Measurements from ENCODE around the gene CDC27. TPM values are rescaled to one million over a fixed set of nuclear protein-coding genes. Genes with fewer than 3 reads are reported as not detected.

CDC27 gene
- total RNA-seq, 1 experiment from 2014 or later, result 83.3 TPM

- Mint-ChIP-seq H3K36me3 (peaks cover 13% of the 10 kb centered on the region), H3K27ac (no peak overlapping the region), H3K9me3 (peaks cover 19% of the 10 kb centered on the region), H3K4me3 (no peak overlapping the region), H3K4me1 (peaks cover 14% of the 10 kb centered on the region), H3K27me3 (ENCODE audit: low read depth) (peaks cover 65% of the 10 kb centered on the region)
- ATAC-seq (no peak), DNase-seq (ENCODE audit: low spot score) (no peak)
- POLR2A ChIA-PET, result no interaction called here
- CTCF ChIA-PET, result no interaction called here
- TF ChIP-seq NR3C1 (CRISPR knock-in tag; conservative IDR thresholded peaks at IDR 0.05; ENCODE audit: low read depth) (no peak), EMX1 (CRISPR knock-in tag; IDR thresholded peaks at IDR 0.05) (no peak), ZNF121 (CRISPR knock-in tag; IDR thresholded peaks at IDR 0.05) (no peak), CREB1 (CRISPR knock-in tag; IDR thresholded peaks at IDR 0.05) (no peak), IRF1 (CRISPR knock-in tag; IDR thresholded peaks at IDR 0.05) (no peak)
- TF ChIP-seq, protein P1, sequence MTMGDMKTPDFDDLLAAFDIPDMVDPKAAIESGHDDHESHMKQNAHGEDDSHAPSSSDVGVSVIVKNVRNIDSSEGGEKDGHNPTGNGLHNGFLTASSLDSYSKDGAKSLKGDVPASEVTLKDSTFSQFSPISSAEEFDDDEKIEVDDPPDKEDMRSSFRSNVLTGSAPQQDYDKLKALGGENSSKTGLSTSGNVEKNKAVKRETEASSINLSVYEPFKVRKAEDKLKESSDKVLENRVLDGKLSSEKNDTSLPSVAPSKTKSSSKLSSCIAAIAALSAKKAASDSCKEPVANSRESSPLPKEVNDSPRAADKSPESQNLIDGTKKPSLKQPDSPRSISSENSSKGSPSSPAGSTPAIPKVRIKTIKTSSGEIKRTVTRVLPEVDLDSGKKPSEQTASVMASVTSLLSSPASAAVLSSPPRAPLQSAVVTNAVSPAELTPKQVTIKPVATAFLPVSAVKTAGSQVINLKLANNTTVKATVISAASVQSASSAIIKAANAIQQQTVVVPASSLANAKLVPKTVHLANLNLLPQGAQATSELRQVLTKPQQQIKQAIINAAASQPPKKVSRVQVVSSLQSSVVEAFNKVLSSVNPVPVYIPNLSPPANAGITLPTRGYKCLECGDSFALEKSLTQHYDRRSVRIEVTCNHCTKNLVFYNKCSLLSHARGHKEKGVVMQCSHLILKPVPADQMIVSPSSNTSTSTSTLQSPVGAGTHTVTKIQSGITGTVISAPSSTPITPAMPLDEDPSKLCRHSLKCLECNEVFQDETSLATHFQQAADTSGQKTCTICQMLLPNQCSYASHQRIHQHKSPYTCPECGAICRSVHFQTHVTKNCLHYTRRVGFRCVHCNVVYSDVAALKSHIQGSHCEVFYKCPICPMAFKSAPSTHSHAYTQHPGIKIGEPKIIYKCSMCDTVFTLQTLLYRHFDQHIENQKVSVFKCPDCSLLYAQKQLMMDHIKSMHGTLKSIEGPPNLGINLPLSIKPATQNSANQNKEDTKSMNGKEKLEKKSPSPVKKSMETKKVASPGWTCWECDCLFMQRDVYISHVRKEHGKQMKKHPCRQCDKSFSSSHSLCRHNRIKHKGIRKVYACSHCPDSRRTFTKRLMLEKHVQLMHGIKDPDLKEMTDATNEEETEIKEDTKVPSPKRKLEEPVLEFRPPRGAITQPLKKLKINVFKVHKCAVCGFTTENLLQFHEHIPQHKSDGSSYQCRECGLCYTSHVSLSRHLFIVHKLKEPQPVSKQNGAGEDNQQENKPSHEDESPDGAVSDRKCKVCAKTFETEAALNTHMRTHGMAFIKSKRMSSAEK (CRISPR knock-in tag; IDR thresholded peaks at IDR 0.05; ENCODE audit: borderline replicate concordance), result no peak
- TF ChIP-seq, protein P2, sequence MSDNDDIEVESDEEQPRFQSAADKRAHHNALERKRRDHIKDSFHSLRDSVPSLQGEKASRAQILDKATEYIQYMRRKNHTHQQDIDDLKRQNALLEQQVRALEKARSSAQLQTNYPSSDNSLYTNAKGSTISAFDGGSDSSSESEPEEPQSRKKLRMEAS (CRISPR knock-in tag; IDR thresholded peaks at IDR 0.05), result no peak
These were observed 33.0 kb upstream of the CDC27 start for GRCh38 chr17:47222047-47222446.

- ATAC-seq, result no peak
- H3K36me3 Mint-ChIP-seq, result peaks cover 13% of the 10 kb centered on the region
- no peak for DNase-seq (ENCODE audit: low spot score)
- peaks cover 65% of the 10 kb centered on the region for H3K27me3 Mint-ChIP-seq (ENCODE audit: low read depth)
- H3K9me3 Mint-ChIP-seq, result peaks cover 19% of the 10 kb centered on the region
- POLR2A ChIA-PET, result no interaction called here
- peaks cover 14% of the 10 kb centered on the region for H3K4me1 Mint-ChIP-seq
- no peak overlapping the region for H3K4me3 Mint-ChIP-seq
- TF ChIP-seq ZNF138 (CRISPR knock-in tag; conservative IDR thresholded peaks at IDR 0.05) (no peak), NR1H2 (CRISPR knock-in tag; IDR thresholded peaks at IDR 0.05) (no peak), SP1 (CRISPR knock-in tag; conservative IDR thresholded peaks at IDR 0.05) (no peak), TP53 (CRISPR knock-in tag; IDR thresholded peaks at IDR 0.05) (no peak), NR3C1 (CRISPR knock-in tag; conservative IDR thresholded peaks at IDR 0.05; ENCODE audit: low read depth) (no peak)
- TF ChIP-seq, protein P3, sequence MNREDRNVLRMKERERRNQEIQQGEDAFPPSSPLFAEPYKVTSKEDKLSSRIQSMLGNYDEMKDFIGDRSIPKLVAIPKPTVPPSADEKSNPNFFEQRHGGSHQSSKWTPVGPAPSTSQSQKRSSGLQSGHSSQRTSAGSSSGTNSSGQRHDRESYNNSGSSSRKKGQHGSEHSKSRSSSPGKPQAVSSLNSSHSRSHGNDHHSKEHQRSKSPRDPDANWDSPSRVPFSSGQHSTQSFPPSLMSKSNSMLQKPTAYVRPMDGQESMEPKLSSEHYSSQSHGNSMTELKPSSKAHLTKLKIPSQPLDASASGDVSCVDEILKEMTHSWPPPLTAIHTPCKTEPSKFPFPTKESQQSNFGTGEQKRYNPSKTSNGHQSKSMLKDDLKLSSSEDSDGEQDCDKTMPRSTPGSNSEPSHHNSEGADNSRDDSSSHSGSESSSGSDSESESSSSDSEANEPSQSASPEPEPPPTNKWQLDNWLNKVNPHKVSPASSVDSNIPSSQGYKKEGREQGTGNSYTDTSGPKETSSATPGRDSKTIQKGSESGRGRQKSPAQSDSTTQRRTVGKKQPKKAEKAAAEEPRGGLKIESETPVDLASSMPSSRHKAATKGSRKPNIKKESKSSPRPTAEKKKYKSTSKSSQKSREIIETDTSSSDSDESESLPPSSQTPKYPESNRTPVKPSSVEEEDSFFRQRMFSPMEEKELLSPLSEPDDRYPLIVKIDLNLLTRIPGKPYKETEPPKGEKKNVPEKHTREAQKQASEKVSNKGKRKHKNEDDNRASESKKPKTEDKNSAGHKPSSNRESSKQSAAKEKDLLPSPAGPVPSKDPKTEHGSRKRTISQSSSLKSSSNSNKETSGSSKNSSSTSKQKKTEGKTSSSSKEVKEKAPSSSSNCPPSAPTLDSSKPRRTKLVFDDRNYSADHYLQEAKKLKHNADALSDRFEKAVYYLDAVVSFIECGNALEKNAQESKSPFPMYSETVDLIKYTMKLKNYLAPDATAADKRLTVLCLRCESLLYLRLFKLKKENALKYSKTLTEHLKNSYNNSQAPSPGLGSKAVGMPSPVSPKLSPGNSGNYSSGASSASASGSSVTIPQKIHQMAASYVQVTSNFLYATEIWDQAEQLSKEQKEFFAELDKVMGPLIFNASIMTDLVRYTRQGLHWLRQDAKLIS (CRISPR knock-in tag; IDR thresholded peaks at IDR 0.05; ENCODE audit: borderline replicate concordance), result no peak
- no peak overlapping the region for H3K27ac Mint-ChIP-seq
- CTCF ChIA-PET, result interaction anchor here (0.9 kb wide), 1 partner anchor 95 kb away, joined by 4 read pairs; no protein-coding TSS in a partner anchor
These were observed 32.1 kb upstream of the CDC27 start for GRCh38 chr17:47221154-47221553.

- Mint-ChIP-seq H3K4me1 (peaks cover 14% of the 10 kb centered on the region), H3K36me3 (peaks cover 13% of the 10 kb centered on the region), H3K4me3 (no peak overlapping the region), H3K27me3 (ENCODE audit: low read depth) (peaks cover 60% of the 10 kb centered on the region), H3K9me3 (peaks cover 19% of the 10 kb centered on the region), H3K27ac (no peak overlapping the region)
- ATAC-seq (no peak), DNase-seq (ENCODE audit: low spot score) (no peak)
- ChIA-PET POLR2A (no interaction called here), CTCF (interaction anchor here (0.9 kb wide), 2 partner anchors 95 to 103 kb away, joined by 4 read pairs; partner anchors contain the start of gene EFCAB13)
- TF ChIP-seq CBFB (CRISPR knock-in tag; IDR thresholded peaks at IDR 0.05; ENCODE audit: low read depth) (no peak), NFYB (CRISPR knock-in tag; conservative IDR thresholded peaks at IDR 0.05; ENCODE audit: low read depth) (no peak), ATF1 (CRISPR knock-in tag; IDR thresholded peaks at IDR 0.05) (no peak), MXD4 (CRISPR knock-in tag; IDR thresholded peaks at IDR 0.05; ENCODE audit: borderline replicate concordance) (no peak), ZNF138 (CRISPR knock-in tag; conservative IDR thresholded peaks at IDR 0.05) (no peak), FOXP1 (CRISPR knock-in tag; IDR thresholded peaks at IDR 0.05; ENCODE audit: borderline replicate concordance) (no peak), ZSCAN18 (CRISPR knock-in tag; IDR thresholded peaks at IDR 0.05) (no peak), ELF4 (CRISPR knock-in tag; IDR thresholded peaks at IDR 0.05; ENCODE audit: low read depth) (no peak), FOXK1 (CRISPR knock-in tag; IDR thresholded peaks at IDR 0.05) (no peak)
- TF ChIP-seq, protein P4, sequence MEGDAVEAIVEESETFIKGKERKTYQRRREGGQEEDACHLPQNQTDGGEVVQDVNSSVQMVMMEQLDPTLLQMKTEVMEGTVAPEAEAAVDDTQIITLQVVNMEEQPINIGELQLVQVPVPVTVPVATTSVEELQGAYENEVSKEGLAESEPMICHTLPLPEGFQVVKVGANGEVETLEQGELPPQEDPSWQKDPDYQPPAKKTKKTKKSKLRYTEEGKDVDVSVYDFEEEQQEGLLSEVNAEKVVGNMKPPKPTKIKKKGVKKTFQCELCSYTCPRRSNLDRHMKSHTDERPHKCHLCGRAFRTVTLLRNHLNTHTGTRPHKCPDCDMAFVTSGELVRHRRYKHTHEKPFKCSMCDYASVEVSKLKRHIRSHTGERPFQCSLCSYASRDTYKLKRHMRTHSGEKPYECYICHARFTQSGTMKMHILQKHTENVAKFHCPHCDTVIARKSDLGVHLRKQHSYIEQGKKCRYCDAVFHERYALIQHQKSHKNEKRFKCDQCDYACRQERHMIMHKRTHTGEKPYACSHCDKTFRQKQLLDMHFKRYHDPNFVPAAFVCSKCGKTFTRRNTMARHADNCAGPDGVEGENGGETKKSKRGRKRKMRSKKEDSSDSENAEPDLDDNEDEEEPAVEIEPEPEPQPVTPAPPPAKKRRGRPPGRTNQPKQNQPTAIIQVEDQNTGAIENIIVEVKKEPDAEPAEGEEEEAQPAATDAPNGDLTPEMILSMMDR (IDR thresholded peaks at IDR 0.05), result no peak
These were observed 31.5 kb upstream of the CDC27 start for GRCh38 chr17:47220531-47220999.

All from WTC11 (cell line).